Mucosa of descending colon (tissue), 3 donors: Measurements from ENCODE around the gene PRRG1. TPM values are rescaled to one million over a fixed set of nuclear protein-coding genes. Genes with fewer than 3 reads are reported as not detected.
"Not testable (repeated sequence)": the region's sequence is repeated elsewhere in the genome, so short reads cannot be mapped to it uniquely, and the experiment has no call there.

ENCODE experiments used
- ATAC-seq: fragments of 200-7000 bp; cut with Tn5 transposase; one replicate; pipeline ENCODE4 v1.9.1; 2020; ENCODE audit warnings: mild to moderate bottlenecking, moderate library complexity
- DNase-seq, 3 donors: peaks; one replicate each; pipeline ENCODE4 v3.0.0-alpha.2; 2020
- H3K36me3 ChIP-seq: fragments of 200-600 bp; one replicate; pipeline ENCODE4 v1.8.0; 2021; ENCODE audit warnings: low read depth, mild to moderate bottlenecking
- H3K4me1 ChIP-seq: fragments of 200-600 bp; one replicate; pipeline ENCODE4 v1.8.0; 2021; ENCODE audit warnings: low read depth, mild to moderate bottlenecking
- H3K4me3 ChIP-seq: fragments of 200-600 bp; one replicate; pipeline ENCODE4 v1.8.0; 2021; ENCODE audit warnings: mild to moderate bottlenecking
- H3K9me3 ChIP-seq: fragments of 200-600 bp; one replicate; pipeline ENCODE4 v1.8.0; 2021; ENCODE audit warnings: mild to moderate bottlenecking
- intact Hi-C, 2 donors: fragments of 100-400 bp; cut with DNase I in 1 of 2; cut with micrococcal nuclease in 1 of 2; formaldehyde crosslinking; loops; one replicate each; pipeline versions ENCODE4 v1.11.0 to v1.11.1; 2022; cut with DNase I, micrococcal nuclease
- total RNA-seq, 3 donors: library from RNA; stranded (reverse); fragmentation: NEBNext Ultra II Directional in 2 of 3; extraction: Animal tissue kit (Norgen Biotek cat#: 25700) in 2 of 3; gene quantifications; one replicate each; pipeline versions ENCODE4 v1.2.1 to v1.2.4, GENCODE V29; 2021 to 2023
- TF ChIP-seq, protein P1 (sequence below): fragments of 200-600 bp; IDR thresholded peaks from one replicate; pipeline ENCODE4 v1.8.0; 2022; ENCODE audit warnings: antibody characterized with exemption, mild to moderate bottlenecking
- donor health status: DM: no; HTN: no; CAD: no; lungs with moderate emphysema.
- donor health status: DM: no; HTN: no; CAD: no.
- donor health status: DM: no; HTN: yes; CAD: no.

The PRRG1 gene
- total RNA-seq, 3 donors from 2014 or later = 11.1 to 12.0 (median 11.6) TPM

DNA sequence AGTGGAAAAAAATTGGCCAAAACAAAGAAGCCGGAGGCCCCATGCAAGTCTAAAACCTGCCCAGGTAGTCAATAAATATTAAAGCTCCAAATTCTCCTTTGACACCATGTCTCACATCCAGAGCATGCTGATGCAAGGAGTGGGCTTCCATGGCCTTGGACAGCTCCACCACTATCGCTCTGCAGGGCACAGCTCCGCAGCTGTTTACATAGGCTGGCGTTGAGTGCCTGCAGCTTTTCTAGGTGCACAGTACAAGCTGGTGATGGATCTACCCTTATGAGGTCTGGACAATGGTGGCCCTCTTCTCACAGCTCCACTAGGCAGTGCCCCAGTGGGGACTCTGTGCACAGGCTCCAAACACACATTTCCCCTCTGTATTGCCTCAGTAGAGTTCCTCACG is 138.1 kb downstream of the PRRG1 start:
- ATAC-seq (no peak), DNase-seq (no peak)
- H3K9me3 ChIP-seq = no peaks in the 10 kb centered on the region
- intact Hi-C loops = no loop called here
- TF ChIP-seq, protein P1, sequence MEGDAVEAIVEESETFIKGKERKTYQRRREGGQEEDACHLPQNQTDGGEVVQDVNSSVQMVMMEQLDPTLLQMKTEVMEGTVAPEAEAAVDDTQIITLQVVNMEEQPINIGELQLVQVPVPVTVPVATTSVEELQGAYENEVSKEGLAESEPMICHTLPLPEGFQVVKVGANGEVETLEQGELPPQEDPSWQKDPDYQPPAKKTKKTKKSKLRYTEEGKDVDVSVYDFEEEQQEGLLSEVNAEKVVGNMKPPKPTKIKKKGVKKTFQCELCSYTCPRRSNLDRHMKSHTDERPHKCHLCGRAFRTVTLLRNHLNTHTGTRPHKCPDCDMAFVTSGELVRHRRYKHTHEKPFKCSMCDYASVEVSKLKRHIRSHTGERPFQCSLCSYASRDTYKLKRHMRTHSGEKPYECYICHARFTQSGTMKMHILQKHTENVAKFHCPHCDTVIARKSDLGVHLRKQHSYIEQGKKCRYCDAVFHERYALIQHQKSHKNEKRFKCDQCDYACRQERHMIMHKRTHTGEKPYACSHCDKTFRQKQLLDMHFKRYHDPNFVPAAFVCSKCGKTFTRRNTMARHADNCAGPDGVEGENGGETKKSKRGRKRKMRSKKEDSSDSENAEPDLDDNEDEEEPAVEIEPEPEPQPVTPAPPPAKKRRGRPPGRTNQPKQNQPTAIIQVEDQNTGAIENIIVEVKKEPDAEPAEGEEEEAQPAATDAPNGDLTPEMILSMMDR = no peak
- H3K4me3 ChIP-seq = no peak overlapping the region
- H3K4me1 ChIP-seq = no peaks in the 10 kb centered on the region
- no peaks in the 10 kb centered on the region for H3K36me3 ChIP-seq

- DNase-seq = no peak
- Histone ChIP-seq H3K4me1 (no peaks in the 10 kb centered on the region), H3K4me3 (no peak overlapping the region), H3K9me3 (no peaks in the 10 kb centered on the region), H3K36me3 (no peaks in the 10 kb centered on the region)
- ATAC-seq = no peak
- intact Hi-C loops = no loop called here
- TF ChIP-seq, protein P1 = no peak
Observed at GRCh38 chrX:37488323-37488722, 139.2 kb downstream of the PRRG1 start.

DNA sequence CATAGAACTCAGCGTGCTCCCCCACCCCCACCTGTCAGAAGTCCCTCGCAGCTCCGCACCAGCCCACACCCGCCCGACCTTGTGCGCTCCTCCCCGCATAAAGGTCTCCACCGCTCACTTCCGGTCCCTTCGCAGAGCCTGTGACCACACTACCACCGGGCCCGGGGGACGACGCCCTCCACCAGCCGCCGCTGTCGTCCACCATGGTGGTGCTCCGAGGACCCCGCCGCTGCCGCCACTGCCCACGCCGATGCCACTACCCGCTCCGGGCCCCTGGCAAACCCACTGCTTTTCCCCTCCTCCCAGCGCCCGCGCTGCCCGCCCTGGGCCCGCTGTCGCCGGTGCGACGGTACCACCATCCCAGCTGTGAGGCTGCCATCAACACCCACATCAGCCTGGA is 142.5 kb downstream of the PRRG1 start:
- Histone ChIP-seq H3K36me3 (no peaks in the 10 kb centered on the region), H3K4me3 (no peak overlapping the region), H3K9me3 (no peaks in the 10 kb centered on the region), H3K4me1 (no peaks in the 10 kb centered on the region)
- no peak for DNase-seq
- ATAC-seq = no peak
- intact Hi-C loops = no loop called here
- TF ChIP-seq, protein P1 = no peak

DNA sequence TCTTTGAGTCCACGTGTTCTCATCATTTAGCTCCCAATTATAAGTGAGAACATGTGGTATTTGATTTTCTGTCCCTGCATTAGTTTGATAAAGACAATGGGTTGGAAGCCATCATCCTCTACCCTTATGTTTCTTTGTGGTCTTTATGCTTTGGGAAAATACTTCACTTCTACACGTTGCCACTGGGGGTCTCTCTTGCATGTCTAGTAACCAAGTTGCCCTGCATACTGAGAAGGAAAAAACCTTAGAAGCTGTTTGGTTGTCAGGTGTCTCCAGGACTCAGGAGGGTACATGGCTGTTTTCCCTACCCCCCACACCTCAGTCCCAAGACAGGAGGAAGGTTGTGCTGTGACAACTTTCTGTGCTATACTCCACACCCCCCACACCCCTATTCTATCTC is 146.6 kb downstream of the PRRG1 start:
- H3K9me3 ChIP-seq, H3K36me3 ChIP-seq, DNase-seq, H3K4me1 ChIP-seq, intact Hi-C loops, H3K4me3 ChIP-seq: not testable (repeated sequence)
- ATAC-seq = peak; percentile 39

- H3K4me1 ChIP-seq, DNase-seq, intact Hi-C loops, H3K36me3 ChIP-seq, H3K9me3 ChIP-seq, ATAC-seq, H3K4me3 ChIP-seq: not testable (repeated sequence)
Observed at GRCh38 chrX:37497126-37497525, 148.0 kb downstream of the PRRG1 start.

DNA sequence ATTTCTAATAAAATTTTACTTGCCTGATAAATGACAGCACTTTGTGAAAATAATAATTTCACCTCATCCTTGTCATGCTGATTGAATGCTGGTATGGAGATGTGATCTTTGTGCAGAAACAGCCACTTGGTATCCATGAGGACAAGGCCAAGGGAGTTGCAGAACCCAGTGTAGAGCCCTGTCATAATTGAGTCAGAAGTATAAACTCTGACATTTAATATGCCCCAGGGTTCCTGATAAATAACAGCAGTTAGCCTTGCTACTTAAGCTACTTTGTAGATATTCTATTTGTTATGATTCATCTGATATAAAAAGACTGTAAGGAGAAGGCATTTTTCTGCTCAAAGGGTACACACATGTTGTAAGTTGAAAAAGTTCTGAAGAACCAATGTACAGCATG is 149.2 kb downstream of the PRRG1 start:
- H3K36me3 ChIP-seq, intact Hi-C loops, DNase-seq, H3K4me3 ChIP-seq, ATAC-seq, H3K9me3 ChIP-seq, H3K4me1 ChIP-seq: not testable (repeated sequence)

- ATAC-seq, intact Hi-C loops, DNase-seq: not testable (repeated sequence)
Observed at GRCh38 chrX:37499649-37500048, 150.5 kb downstream of the PRRG1 start.

DNA sequence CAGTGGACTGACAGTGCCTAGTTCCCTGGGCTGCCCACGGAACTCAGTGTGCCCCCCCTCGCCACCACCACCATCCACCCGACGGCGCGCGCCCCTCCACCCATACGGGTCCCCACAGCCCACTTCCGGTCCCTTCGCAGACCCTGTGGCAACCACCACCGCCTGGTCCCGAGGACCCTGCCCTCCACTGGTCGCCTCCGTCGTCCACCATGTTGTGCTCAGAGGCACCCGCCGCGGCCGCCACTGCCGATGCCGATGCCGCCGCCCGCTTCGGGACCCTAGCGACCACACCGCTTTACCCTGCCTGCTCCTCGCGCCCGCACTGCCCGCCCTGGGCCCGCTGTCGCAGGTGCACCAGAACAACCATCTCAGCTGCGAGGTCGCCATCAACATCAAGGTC is 155.8 kb downstream of the PRRG1 start:
- Histone ChIP-seq H3K4me3 (no peak overlapping the region), H3K9me3 (no peaks in the 10 kb centered on the region), H3K36me3 (no peaks in the 10 kb centered on the region), H3K4me1 (no peaks in the 10 kb centered on the region)
- intact Hi-C loops = no loop called here
- ATAC-seq (no peak), DNase-seq (no peak)
- TF ChIP-seq, protein P1 = no peak

More at GRCh38 chrX:37499649-37500048, 150.5 kb downstream of the PRRG1 start:
- not testable (repeated sequence) for H3K4me1 ChIP-seq, H3K4me3 ChIP-seq, H3K36me3 ChIP-seq, H3K9me3 ChIP-seq
